ENCODE data around the gene PLAC9.

Gene PLAC9

DNA sequence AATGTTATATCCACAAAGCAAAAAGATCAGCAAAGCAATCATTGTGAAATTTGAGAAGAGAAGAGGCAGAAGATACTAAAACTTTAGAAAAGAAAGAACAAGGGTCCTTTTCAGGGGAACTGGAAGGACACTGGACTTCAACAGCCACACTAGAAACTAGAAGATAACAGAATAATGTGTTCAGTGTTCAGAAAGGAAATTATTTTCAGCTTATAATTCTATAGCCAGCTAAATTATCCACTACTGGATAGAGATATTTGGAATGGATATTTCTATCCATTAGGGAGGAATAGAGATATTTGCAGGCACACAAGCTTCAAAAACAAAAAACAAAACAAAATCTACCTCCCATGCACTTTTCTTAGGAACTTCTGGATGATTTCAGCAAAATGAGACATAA lies 60.0 kb downstream of the PLAC9 start:
- peaks cover 78% of the 10 kb centered on the region for H3K4me1 ChIP-seq (ENCODE audit: low read length)
- TF ChIP-seq EZH2 (optimal IDR thresholded peaks at IDR 0.05; ENCODE audit: low read depth, low read length) = no peak
- TF ChIP-seq EZH2phosphoT487 (IDR thresholded peaks at IDR 0.05; ENCODE audit: low read length) = no peak
- TF ChIP-seq CTCF (IDR thresholded peaks at IDR 0.05; ENCODE audit: low read length) = no peak

GRCh38 chr10:80194373-80195045 lies 62.0 kb downstream of the PLAC9 start:
- no peaks in the 10 kb centered on the region for H4K20me1 ChIP-seq (ENCODE audit: insufficient read depth, low read length)
- H3K27me3 ChIP-seq (replicated peaks; ENCODE audit: insufficient read depth, low read length) = no peaks in the 10 kb centered on the region
- peaks cover 94% of the 10 kb centered on the region for H3K79me2 ChIP-seq (ENCODE audit: low read length)
- peak overlapping the region; percentile 98; the same call in 1 of the 2 replicates for H3K27ac ChIP-seq (ENCODE audit: low read length)
- peak overlapping the region; percentile 85; the same call in 1 of the 2 replicates for H3K4me2 ChIP-seq (ENCODE audit: low read depth, low read length)
- H3K4me1 ChIP-seq (ENCODE audit: low read length) = peaks cover 73% of the 10 kb centered on the region
- no peaks in the 10 kb centered on the region for H3K9me3 ChIP-seq (replicated peaks; ENCODE audit: insufficient read depth, low read length)
- TF ChIP-seq CTCF (IDR thresholded peaks at IDR 0.05; ENCODE audit: low read length) (no peak), EZH2 (optimal IDR thresholded peaks at IDR 0.05; ENCODE audit: low read depth, low read length) (no peak), EZH2phosphoT487 (IDR thresholded peaks at IDR 0.05; ENCODE audit: low read length) (no peak)
- H2AFZ ChIP-seq (ENCODE audit: low read length) = no peak overlapping the region
- 0 out of 2 replicates have a peak overlapping the region, but pooled peaks have one; percentile 40 for H3K9ac ChIP-seq (ENCODE audit: low read length)
- DNase-seq = no peak
- H3K4me3 ChIP-seq (ENCODE audit: low read length) = no peak overlapping the region
- no peaks in the 10 kb centered on the region for H3K9me2 ChIP-seq (replicated peaks; ENCODE audit: insufficient read depth, low read length)
- no peaks in the 10 kb centered on the region for H3K36me3 ChIP-seq (replicated peaks; ENCODE audit: insufficient read depth, low read length)
- H3F3A ChIP-seq (ENCODE audit: insufficient read depth, low read length) = peaks cover 60% of the 10 kb centered on the region

More for the DNA sequence above, 60.0 kb downstream of the PLAC9 start:
- DNase-seq = no peak
- H3K79me2 ChIP-seq (ENCODE audit: low read length) = peaks cover 91% of the 10 kb centered on the region
- H4K20me1 ChIP-seq (ENCODE audit: insufficient read depth, low read length) = no peaks in the 10 kb centered on the region
- H3K9me2 ChIP-seq (replicated peaks; ENCODE audit: insufficient read depth, low read length) = no peaks in the 10 kb centered on the region
- H2AFZ ChIP-seq (ENCODE audit: low read length) = no peak overlapping the region
- no peak overlapping the region for H3K9ac ChIP-seq (ENCODE audit: low read length)
- H3F3A ChIP-seq (ENCODE audit: insufficient read depth, low read length) = peaks cover 64% of the 10 kb centered on the region
- H3K27ac ChIP-seq (ENCODE audit: low read length) = peak overlapping the region; percentile 86; the same call in 1 of the 2 replicates
- H3K36me3 ChIP-seq (replicated peaks; ENCODE audit: insufficient read depth, low read length) = no peaks in the 10 kb centered on the region
- H3K27me3 ChIP-seq (replicated peaks; ENCODE audit: insufficient read depth, low read length) = no peaks in the 10 kb centered on the region
- no peaks in the 10 kb centered on the region for H3K9me3 ChIP-seq (replicated peaks; ENCODE audit: insufficient read depth, low read length)
- no peak overlapping the region for H3K4me3 ChIP-seq (ENCODE audit: low read length)
- no peak overlapping the region for H3K4me2 ChIP-seq (ENCODE audit: low read depth, low read length)

Measured in MM.1S (cell line).